Transverse colon (tissue), 4 donors: Measurements from ENCODE around the gene TOMM70. TPM values are rescaled to one million over a fixed set of nuclear protein-coding genes. Genes with fewer than 3 reads are reported as not detected.
"Not testable (repeated sequence)": the region's sequence is repeated elsewhere in the genome, so short reads cannot be mapped to it uniquely, and the experiment has no call there.

ENCODE experiments used
- DNase-seq: peaks from one replicate; pipeline ENCODE4 v3.0.0-alpha.2; 2019
- H3K27ac ChIP-seq, 4 donors: fragments of 200-600 bp; sonication (generic); 2 replicates each; pipeline ENCODE4 v1.5.1; 2016 to 2018; ENCODE audit warnings: inconsistent platforms in 4 of 4
- H3K27me3 ChIP-seq: fragments of 200-600 bp; sonication (generic); 2 replicates; pipeline ENCODE4 v1.5.1; 2017; ENCODE audit warnings: inconsistent platforms
- H3K36me3 ChIP-seq, 4 donors: fragments of 200-600 bp; sonication (generic); 2 replicates each; pipeline ENCODE4 v1.5.1; 2017 to 2019; ENCODE audit warnings: inconsistent platforms in 4 of 4
- H3K4me1 ChIP-seq, 4 donors: fragments of 200-600 bp; sonication (generic); 2 replicates each; pipeline ENCODE4 v1.5.1; 2017 to 2020; ENCODE audit warnings: inconsistent platforms in 4 of 4
- H3K4me3 ChIP-seq, 4 donors: fragments of 200-600 bp; sonication (generic); 1 replicate in 1 of 4; 2 replicates in 3 of 4; pipeline versions ENCODE4 v1.5.1 to v1.6.1; 2017 to 2019; ENCODE audit warnings: inconsistent platforms in 4 of 4
- H3K9me3 ChIP-seq, 2 donors: fragments of 200-600 bp; sonication (generic); 2 replicates each; pipeline ENCODE4 v1.5.1; 2017 to 2019; ENCODE audit warnings: inconsistent platforms in 2 of 2
- EP300 ChIP-seq: sonication (generic); formaldehyde crosslinking; IDR thresholded peaks from one replicate; pipeline ENCODE4 v1.6.1; 2017; ENCODE audit warnings: antibody characterized with exemption, low read depth
- POLR2A ChIP-seq: fragments of 450-650 bp; IDR thresholded peaks from one replicate; pipeline ENCODE4 v1.6.1; 2016; ENCODE audit warnings: antibody characterized with exemption, mild to moderate bottlenecking, moderate library complexity
- POLR2AphosphoS5 ChIP-seq, 3 donors: sonication (generic); formaldehyde crosslinking; IDR thresholded peaks; one replicate each; pipeline ENCODE4 v1.6.1; 2016; ENCODE audit warnings: antibody characterized with exemption in 3 of 3
- WGBS, 2 donors: methylation state at CpG; one replicate each; pipeline ENCODE4 v1.1.5; 2018; ENCODE audit warnings: low coverage in 1 of 2; 5-methylcytosine and 5-hydroxymethylcytosine counted together
- in situ Hi-C, 4 donors: fragments of 200-750 bp; cut with MboI; loops; one replicate each; pipeline versions ENCODE4 v1.15.0 to v1.15.1; 2017; ENCODE audit warnings: low sequenced_read_pairs in 3 of 4, low pct_ligation_motif_present in 1 of 4, low pct_unique_long_range_greater_than_20kb in 1 of 4
- intact Hi-C: fragments of 100-400 bp; cut with DNase I; formaldehyde crosslinking; loops from one replicate; pipeline ENCODE4 v1.15.1; 2023; ENCODE audit warnings: low total_unique reads
- total RNA-seq, 4 donors: library from RNA; depleted of rRNA; stranded (reverse); fragments of >200 nt; gene quantifications; one replicate each; pipeline ENCODE4 v1.1.0, GENCODE V29; 2016
- TF ChIP-seq, protein P1 (sequence below), 5 experiments: fragments of 200-600 bp in 3 of 5; fragments of 450-650 bp in 2 of 5; sonication (generic) in 3 of 5; IDR thresholded peaks; 1 replicate in 2 of 5; 2 replicates in 3 of 5; pipeline ENCODE4 v1.5.1; 2016 to 2017; ENCODE audit warnings: antibody characterized with exemption in 5 of 5, inconsistent platforms in 3 of 5, mild to moderate bottlenecking in 2 of 5, moderate library complexity in 1 of 5

The TOMM70 gene
- total RNA-seq, 4 donors from 2014 or later, result 13.1 to 38.1 (median 33.0) TPM

DNA sequence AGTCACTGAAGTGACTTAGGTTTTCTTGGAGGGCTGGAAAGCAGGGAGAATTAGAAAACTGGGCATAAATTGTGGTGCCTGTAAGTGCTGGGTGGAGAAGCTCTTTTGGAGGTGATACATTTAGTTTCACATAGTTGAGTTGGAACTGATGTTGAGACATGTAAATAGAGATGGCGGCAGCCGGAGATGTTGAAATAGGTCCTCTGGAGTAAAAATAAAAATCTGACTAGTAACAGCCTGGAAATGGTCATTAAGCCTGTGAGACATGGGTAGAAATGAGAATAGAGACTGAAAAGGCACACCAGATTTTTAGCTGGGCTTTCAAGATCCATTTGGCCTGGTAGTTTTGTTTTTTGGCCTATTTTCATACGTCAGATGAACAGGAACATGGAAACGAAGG, 69.2 kb downstream of the TOMM70 start:
- no peak for DNase-seq
- in situ Hi-C loops, result no loop called here
- Histone ChIP-seq H3K4me1 (peaks cover 0 to 16% (median 8%) of the 10 kb centered on the region in 4 donors), H3K27me3 (no peaks in the 10 kb centered on the region), H3K9me3 (no peaks in the 10 kb centered on the region), H3K36me3 (peaks cover 0 to 9% (median 0%) of the 10 kb centered on the region in 4 donors), H3K4me3 (no peak overlapping the region), H3K27ac (no peak overlapping the region)
- TF ChIP-seq POLR2AphosphoS5 (IDR thresholded peaks at IDR 0.05) (no peak), EP300 (no peak), POLR2A (no peak)
- TF ChIP-seq, protein P1, sequence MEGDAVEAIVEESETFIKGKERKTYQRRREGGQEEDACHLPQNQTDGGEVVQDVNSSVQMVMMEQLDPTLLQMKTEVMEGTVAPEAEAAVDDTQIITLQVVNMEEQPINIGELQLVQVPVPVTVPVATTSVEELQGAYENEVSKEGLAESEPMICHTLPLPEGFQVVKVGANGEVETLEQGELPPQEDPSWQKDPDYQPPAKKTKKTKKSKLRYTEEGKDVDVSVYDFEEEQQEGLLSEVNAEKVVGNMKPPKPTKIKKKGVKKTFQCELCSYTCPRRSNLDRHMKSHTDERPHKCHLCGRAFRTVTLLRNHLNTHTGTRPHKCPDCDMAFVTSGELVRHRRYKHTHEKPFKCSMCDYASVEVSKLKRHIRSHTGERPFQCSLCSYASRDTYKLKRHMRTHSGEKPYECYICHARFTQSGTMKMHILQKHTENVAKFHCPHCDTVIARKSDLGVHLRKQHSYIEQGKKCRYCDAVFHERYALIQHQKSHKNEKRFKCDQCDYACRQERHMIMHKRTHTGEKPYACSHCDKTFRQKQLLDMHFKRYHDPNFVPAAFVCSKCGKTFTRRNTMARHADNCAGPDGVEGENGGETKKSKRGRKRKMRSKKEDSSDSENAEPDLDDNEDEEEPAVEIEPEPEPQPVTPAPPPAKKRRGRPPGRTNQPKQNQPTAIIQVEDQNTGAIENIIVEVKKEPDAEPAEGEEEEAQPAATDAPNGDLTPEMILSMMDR (IDR thresholded peaks at IDR 0.05), result no peak
- 92 to 94% methylated on average over 4 of the region's 4 CpGs for WGBS, 2 donors
- intact Hi-C loops, result no loop called here

DNA sequence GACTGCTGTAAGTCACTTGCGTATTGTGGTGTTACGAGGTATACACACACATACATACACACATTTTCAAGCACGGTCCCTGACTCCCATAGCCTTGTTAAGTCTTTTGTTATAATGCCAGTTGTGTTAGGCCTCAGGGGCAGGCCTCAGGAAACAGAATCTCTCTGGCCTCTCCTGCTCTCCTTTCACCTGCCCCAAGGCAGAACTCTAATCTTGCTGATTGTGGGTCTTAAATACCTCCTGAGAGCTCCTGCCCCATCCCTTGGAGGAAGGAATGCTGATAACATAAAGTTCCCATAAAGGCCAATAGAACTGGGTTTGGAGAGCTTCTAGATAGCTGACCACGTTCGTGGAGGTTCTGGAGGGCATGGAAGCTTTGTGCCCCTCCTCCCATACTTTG, 70.2 kb downstream of the TOMM70 start:
- in situ Hi-C loops, result no loop called here
- WGBS, 2 donors, result 91% methylated on average over 5 of the region's 5 CpGs; no CpG with 5 or more reads in 1 of the 2 donors
- H3K4me1 ChIP-seq, result peaks cover 0 to 12% (median 7%) of the 10 kb centered on the region in 4 donors

DNA sequence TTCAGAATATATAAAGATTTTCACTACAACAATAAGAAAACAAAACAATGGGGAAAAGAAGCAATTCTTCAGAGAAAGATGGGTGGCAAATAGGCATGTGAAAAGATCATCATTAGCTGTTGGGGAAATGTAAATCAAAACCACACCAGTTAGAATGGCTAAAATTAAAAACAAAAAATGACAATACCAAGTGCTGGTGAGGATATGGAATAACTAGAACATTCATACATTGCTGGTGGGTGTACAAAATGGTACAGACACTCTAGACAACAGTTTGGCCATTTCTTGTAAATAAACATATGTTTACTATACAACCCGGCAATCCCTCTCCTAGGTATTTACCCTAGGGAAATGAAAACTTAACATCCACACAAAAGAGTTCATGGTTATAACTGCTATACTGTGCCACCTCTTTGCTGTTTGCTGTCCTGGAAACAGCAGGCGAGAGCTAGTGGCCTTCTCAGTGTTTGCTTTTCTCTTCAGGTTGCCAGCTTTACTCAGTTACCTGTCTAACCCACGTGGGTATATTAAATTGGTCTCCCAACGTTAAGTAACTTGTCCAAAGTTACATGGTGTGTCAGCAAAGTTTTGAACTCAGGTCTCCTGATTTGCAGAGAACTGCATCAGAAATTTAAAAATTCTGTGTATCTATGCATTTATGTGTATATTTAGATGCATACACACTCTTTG, 70.9 kb downstream of the TOMM70 start:
- peaks cover 0 to 6% (median 0%) of the 10 kb centered on the region in 4 donors for H3K4me1 ChIP-seq
- WGBS, 2 donors, result 28 to 55% methylated on average over 4 of the region's 4 CpGs

More for the DNA sequence above, 70.2 kb downstream of the TOMM70 start:
- intact Hi-C loops, result no loop called here
- Histone ChIP-seq H3K27ac (no peak overlapping the region), H3K27me3 (no peaks in the 10 kb centered on the region), H3K4me3 (no peak overlapping the region), H3K36me3 (peaks cover 0 to 9% (median 0%) of the 10 kb centered on the region in 4 donors), H3K9me3 (no peaks in the 10 kb centered on the region)
- TF ChIP-seq, protein P1 (IDR thresholded peaks at IDR 0.05), result no peak
- DNase-seq, result no peak

GRCh38 chr3:100327377-100327776, 73.5 kb downstream of the TOMM70 start:
- H3K27me3 ChIP-seq, H3K9me3 ChIP-seq, DNase-seq, intact Hi-C loops, in situ Hi-C loops, H3K4me3 ChIP-seq, H3K27ac ChIP-seq, H3K4me1 ChIP-seq: not testable (repeated sequence)
- peaks cover 0 to 24% (median 6%) of the 10 kb centered on the region in 4 donors for H3K36me3 ChIP-seq
- 85 to 96% methylated on average over 2 to 5 of the region's 5 CpGs for WGBS, 2 donors

More for the DNA sequence above, 70.9 kb downstream of the TOMM70 start:
- H3K36me3 ChIP-seq, result peaks cover 0 to 11% (median 0%) of the 10 kb centered on the region in 4 donors
- in situ Hi-C loops, result no loop called here
- H3K27me3 ChIP-seq, result no peaks in the 10 kb centered on the region
- H3K9me3 ChIP-seq, result no peaks in the 10 kb centered on the region
- DNase-seq, result no peak
- no peak for TF ChIP-seq EP300
- no peak for TF ChIP-seq POLR2AphosphoS5 (IDR thresholded peaks at IDR 0.05)
- TF ChIP-seq, protein P1 (IDR thresholded peaks at IDR 0.05), result no peak
- no peak for TF ChIP-seq POLR2A
- H3K27ac ChIP-seq, result no peak overlapping the region
- intact Hi-C loops, result no loop called here
- no peak overlapping the region for H3K4me3 ChIP-seq

DNA sequence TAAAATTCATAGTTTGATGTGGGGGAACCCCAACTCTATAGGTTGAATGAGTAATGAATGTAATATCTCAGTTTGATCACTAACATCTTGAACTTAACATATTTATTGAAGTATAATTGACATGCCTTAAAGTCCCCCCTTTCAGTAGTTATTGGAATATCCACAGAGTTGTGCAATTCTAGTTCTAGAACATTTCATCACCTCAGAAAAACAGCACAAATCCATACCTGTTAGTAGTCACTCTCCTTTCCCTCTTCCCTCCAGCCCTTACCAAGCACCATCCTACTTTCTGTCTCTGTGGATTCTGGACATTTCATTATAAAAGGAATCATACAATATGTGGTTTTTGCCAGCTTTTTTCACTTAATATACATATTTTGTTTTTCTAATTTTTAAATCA, 75.1 kb downstream of the TOMM70 start:
- peaks cover 0 to 30% (median 11%) of the 10 kb centered on the region in 4 donors for H3K36me3 ChIP-seq
- TF ChIP-seq, protein P1 (IDR thresholded peaks at IDR 0.05), result no peak
- TF ChIP-seq POLR2A (no peak), POLR2AphosphoS5 (IDR thresholded peaks at IDR 0.05) (no peak), EP300 (no peak)
- no peak overlapping the region for H3K27ac ChIP-seq
- no peaks in the 10 kb centered on the region for H3K9me3 ChIP-seq
- in situ Hi-C loops (no loop called here), intact Hi-C loops (no loop called here)
- no peak overlapping the region for H3K4me3 ChIP-seq
- H3K4me1 ChIP-seq, result no peaks in the 10 kb centered on the region
- no peak for DNase-seq
- H3K27me3 ChIP-seq, result no peaks in the 10 kb centered on the region
